Measurements from ENCODE around the gene C1QTNF9B.

DNA sequence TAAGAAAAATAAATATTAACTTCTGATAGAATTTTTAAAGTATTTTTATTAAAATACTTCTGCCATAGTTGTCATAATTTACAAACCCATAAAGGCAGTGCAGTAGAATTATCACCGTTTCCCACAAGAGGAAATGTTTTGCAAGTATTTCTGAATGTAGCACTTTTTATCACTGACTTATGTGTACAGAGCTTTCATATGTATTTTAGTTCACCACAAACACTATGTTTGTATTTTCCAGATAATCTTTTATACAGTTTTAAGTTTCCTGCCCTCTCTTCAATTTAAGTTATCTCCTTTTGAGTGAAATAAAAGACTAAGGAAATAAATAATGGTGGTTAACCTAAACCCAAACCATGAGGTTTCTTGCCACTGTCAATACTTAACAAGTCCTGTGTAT lies 32.3 kb downstream of the C1QTNF9B start:
- TF ChIP-seq, protein P1, sequence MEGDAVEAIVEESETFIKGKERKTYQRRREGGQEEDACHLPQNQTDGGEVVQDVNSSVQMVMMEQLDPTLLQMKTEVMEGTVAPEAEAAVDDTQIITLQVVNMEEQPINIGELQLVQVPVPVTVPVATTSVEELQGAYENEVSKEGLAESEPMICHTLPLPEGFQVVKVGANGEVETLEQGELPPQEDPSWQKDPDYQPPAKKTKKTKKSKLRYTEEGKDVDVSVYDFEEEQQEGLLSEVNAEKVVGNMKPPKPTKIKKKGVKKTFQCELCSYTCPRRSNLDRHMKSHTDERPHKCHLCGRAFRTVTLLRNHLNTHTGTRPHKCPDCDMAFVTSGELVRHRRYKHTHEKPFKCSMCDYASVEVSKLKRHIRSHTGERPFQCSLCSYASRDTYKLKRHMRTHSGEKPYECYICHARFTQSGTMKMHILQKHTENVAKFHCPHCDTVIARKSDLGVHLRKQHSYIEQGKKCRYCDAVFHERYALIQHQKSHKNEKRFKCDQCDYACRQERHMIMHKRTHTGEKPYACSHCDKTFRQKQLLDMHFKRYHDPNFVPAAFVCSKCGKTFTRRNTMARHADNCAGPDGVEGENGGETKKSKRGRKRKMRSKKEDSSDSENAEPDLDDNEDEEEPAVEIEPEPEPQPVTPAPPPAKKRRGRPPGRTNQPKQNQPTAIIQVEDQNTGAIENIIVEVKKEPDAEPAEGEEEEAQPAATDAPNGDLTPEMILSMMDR (IDR thresholded peaks at IDR 0.05; ENCODE audit: control extremely low read depth in 1 of 3, insufficient read depth in 1 of 3, low read depth in 1 of 3, low read length in 3 of 3) = no peak
- TF ChIP-seq SUZ12 (IDR thresholded peaks at IDR 0.05; ENCODE audit: low read length) (no peak), POU5F1 (IDR thresholded peaks at IDR 0.05; ENCODE audit: low read depth, low read length) (no peak), RFX5 (IDR thresholded peaks at IDR 0.05; ENCODE audit: borderline replicate concordance, low read depth, low read length) (no peak), TBP (IDR thresholded peaks at IDR 0.05; ENCODE audit: low read depth, low read length) (no peak), TCF12 (IDR thresholded peaks at IDR 0.05; ENCODE audit: low read depth, low read length) (no peak)
